NCI-H2107 (cell line): ENCODE measurements around the gene KRTAP12-4.
"Not testable (repeated sequence)": the region's sequence is repeated elsewhere in the genome, so short reads cannot be mapped to it uniquely, and the experiment has no call there.

Experiments
- DNase-seq: peaks from one replicate; lab custom pipeline; 2025; lab: John Stamatoyannopoulos, UW

The KRTAP12-4 gene

GRCh38 chr21:44632067-44632466, 22.4 kb downstream of the KRTAP12-4 start:
- no peak for DNase-seq

DNA sequence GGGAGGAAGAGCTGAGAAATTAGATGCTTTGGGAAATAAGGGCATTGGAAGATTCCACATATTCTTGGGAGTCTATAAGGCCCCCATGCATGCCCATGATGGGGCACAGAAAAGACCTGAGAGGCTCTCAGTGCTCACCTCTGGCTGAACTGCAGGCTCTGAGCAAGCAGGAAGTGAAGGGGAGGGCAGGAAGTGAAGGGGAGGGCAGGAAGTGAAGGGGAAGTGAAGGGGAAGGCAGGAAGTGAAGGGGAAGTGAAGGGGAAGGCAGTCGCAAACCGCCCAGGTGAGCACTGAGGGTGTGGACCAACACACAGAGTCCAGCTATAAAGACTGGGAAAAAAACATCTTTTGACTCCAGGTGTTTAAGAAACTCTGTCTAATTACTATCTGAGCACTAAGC, 24.0 kb downstream of the KRTAP12-4 start:
- DNase-seq: no peak

GRCh38 chr21:44628707-44629391, 25.6 kb downstream of the KRTAP12-4 start:
- no peak for DNase-seq

GRCh38 chr21:44627831-44628233, 26.6 kb downstream of the KRTAP12-4 start:
- not testable (repeated sequence) for DNase-seq

GRCh38 chr21:44627181-44627822, 27.2 kb downstream of the KRTAP12-4 start:
- DNase-seq: not testable (repeated sequence)

- no peak for DNase-seq
These were observed 27.8 kb downstream of the KRTAP12-4 start, which contains the start of gene KRTAP10-9 for GRCh38 chr21:44626673-44627143. TSS of gene KRTAP10-9 (plus strand) at chr21:44627093. CDS start at chr21:44627172, 79 bp downstream.

GRCh38 chr21:44626262-44626661, 28.2 kb downstream of the KRTAP12-4 start:
- no peak for DNase-seq

- no peak for DNase-seq
These were observed 28.7 kb downstream of the KRTAP12-4 start for GRCh38 chr21:44625756-44626155.

DNA sequence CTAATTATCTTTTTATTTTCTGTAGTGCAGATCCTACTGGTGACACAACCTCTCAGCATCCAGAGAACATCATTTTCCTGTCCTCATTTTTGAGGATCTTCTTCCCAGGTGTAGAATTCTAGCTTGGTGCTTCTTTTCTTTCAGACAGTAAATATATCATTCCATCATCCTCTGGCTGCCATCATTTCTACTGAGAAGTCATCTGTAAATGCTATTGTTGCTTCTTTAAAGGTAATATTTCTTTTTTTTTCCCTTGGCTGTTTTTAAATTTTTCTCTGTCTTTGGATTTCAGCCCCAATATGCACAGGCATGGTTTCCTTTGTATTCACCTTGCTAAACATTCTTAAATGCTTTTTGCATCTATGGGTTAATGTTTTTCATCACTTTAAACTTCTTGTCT, 30.9 kb downstream of the KRTAP12-4 start:
- no peak for DNase-seq

- no peak for DNase-seq
These were observed 34.6 kb downstream of the KRTAP12-4 start for GRCh38 chr21:44619886-44620285.

- no peak for DNase-seq
These were observed 35.5 kb downstream of the KRTAP12-4 start for GRCh38 chr21:44618909-44619308.

DNA sequence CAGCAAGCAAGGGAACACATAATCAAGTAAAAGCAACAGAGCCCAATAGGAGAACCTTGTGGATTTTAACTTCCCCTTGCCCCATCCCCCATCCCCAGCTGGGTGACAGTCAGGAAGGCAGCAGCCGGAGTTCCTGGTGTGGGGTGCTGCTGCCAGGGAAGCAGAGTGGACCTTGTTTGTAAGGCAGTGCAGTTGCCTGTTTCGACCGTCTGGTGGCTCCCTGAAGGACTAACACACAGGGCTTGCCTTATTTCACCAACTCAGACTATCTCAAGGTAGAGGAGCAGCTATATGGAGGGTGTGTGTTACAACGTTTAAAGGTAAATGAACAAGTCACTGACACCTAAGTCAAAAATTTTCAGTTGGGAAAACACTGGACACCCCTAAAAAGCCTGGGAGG, 36.0 kb downstream of the KRTAP12-4 start:
- no peak for DNase-seq

DNA sequence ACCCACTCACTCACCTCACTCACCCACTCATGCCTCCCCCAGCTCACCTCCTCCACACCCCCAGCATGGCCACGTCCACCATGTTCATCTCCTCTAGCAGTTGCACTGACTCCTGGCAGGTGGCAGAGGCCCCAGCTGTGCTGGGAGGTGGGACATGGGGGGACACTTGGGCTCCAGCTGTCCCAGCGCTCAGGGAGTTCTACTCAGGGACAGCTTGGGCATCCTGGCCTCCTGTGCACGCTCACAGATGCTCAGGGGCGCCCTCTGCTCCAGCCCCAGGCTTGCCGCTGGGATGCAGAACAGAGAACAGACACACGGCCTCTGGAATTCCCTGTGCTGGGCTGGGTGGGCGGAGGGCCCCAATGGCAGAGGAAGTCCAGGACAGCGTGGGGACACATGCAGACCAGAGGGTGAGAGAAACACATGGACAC, 37.4 kb downstream of the KRTAP12-4 start:
- no peak for DNase-seq

- DNase-seq: no peak
These were observed 37.9 kb downstream of the KRTAP12-4 start for GRCh38 chr21:44616591-44616926.

DNA sequence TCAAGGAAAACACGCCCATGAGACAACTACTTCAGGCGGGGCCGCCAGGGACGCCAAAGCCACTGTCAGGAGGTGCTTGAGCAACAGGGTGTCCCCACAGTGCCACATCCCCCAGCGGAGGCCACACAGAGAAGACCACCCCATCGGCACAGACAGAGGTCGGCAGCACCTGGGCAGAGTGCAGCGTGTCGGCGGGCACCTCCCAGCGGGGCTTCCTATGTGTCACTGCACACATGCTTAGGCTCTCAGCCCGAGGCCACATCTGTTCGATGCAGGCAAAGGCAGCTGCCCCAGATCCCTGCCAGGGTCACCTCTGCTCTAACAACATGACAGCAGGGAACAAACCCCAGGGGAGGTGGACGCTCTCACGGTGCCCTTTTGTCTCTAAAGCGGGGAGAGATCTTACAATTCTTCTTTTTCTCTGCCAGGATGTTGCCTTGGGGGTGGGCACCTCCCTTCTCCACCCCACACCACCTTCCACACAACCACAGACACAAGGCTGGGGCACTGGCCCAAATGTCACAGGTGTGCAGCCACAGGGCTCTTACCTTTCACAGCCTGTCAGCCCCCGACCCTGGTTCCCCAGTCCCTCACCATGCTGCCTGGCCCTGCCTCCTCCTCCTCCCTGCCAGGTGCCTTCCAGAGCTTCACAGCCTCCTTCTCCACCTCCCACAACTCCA, 38.4 kb downstream of the KRTAP12-4 start:
- no peak for DNase-seq

- DNase-seq: no peak
These were observed 39.0 kb downstream of the KRTAP12-4 start for GRCh38 chr21:44615466-44615865.

DNA sequence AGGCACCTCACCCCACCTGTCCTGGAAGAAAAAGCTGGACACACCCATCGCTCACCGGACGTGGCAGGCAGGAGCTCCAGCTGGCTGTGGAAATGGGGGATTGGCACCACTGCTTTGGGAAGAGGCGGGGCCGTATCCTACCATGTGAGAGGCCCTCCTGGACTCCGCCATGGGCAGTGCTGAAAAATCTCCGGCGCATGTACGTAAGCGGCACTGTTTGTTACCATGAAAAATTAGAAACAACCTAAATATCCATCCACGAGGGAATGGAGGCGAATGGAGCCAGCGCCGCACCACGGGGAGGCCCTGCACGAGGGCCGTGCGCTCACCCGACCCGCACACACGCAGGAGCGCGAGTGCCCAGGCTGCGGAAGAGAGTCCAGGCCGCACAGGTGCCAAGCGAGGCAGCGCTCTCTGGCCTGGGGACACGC, 39.5 kb downstream of the KRTAP12-4 start:
- DNase-seq: no peak

GRCh38 chr21:44614161-44614631, 40.3 kb downstream of the KRTAP12-4 start:
- no peak for DNase-seq

- no peak for DNase-seq
These were observed 40.9 kb downstream of the KRTAP12-4 start for GRCh38 chr21:44613386-44614155.

DNA sequence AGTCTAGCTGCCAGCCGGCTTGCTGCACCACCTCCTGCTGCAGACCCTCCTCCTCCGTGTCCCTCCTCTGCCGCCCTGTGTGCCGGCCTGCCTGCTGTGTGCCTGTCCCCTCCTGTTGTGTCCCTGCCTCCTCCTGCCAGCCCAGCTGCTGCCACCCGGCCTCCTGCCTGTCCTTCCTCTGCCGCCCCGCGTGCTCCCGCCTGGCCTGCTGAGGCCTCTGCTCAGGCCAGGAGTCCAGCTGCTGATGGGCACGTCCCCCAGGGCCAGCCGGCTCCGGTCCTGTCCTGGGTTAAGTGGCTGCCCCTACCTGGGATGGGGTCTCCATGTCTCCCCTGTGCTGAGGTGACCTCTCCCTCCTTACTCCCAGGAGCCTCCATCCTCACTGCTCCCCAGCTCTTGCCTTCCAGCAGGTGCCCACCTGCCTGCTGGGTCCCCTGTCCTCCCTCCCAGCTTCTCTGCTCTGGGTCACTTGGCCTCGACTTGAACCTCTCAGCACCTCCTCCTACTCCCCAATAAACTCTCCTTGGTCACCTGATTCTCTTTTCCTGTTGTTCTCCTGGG, 41.7 kb downstream of the KRTAP12-4 start:
- no peak for DNase-seq

DNA sequence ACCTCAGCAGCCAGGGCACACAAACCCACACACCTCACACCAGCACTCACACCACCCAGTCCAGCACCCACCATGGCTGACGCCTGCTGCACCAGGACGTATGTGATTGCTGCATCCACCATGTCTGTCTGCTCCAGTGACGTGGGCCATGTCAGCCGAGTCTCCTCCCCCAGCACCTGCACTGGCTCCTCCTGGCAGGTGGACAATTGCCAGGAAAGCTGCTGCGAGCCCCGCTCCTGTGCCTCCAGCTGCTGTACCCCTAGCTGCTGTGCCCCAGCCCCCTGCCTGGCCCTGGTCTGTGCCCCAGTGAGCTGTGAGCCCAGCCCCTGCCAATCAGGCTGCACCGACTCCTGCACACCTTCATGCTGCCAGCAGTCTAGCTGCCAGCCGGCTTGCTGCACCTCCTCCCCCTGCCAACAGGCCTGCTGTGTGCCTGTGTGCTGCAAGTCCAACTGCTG, 42.4 kb downstream of the KRTAP12-4 start, which contains the start of gene KRTAP10-8:
Gene KRTAP10-8 (plus strand): TSS at position 51 of the 458 bp plus-strand sequence. CDS start 22 bp downstream, at position 73.
- no peak for DNase-seq
